Kidney tubule cell (primary cell): ENCODE measurements around the gene ANAPC16.
"Not testable (repeated sequence)": the region's sequence is repeated elsewhere in the genome, so short reads cannot be mapped to it uniquely, and the experiment has no call there.

Experiments used
- DNase-seq: peaks from one replicate; pipeline ENCODE4 v3.0.0-alpha.2; 2018; ENCODE audit warnings: low spot score

Gene ANAPC16

GRCh38 chr10:72215611-72216549, at the start of gene ANAPC16, which contains the start of gene ASCC1:
TSS of gene ANAPC16 (plus strand) at chr10:72216012. CDS start at chr10:72223915, 7,903 bp downstream.
TSS of gene ASCC1 (minus strand) at chr10:72216276. CDS start at chr10:72213298, 2,978 bp downstream.
- DNase-seq = peak; percentile 95

- no peak for DNase-seq
Observed at GRCh38 chr10:72167118-72167517, 48.7 kb upstream of the ANAPC16 start.

- DNase-seq = peak; percentile 88
Observed at GRCh38 chr10:72170263-72170662, 45.5 kb upstream of the ANAPC16 start.

GRCh38 chr10:72170733-72171132, 45.1 kb upstream of the ANAPC16 start:
- no peak for DNase-seq

- DNase-seq = peak; percentile 99
Observed at GRCh38 chr10:72171175-72171630, 44.6 kb upstream of the ANAPC16 start.

GRCh38 chr10:72173262-72173618, 42.6 kb upstream of the ANAPC16 start:
- peak; percentile 63 for DNase-seq

- peak; percentile 87 for DNase-seq
Observed at GRCh38 chr10:72173619-72174296, 42.1 kb upstream of the ANAPC16 start.

GRCh38 chr10:72174297-72174662, 41.5 kb upstream of the ANAPC16 start:
- no peak for DNase-seq

- peak; percentile 9 for DNase-seq
Observed at GRCh38 chr10:72175149-72175548, 40.7 kb upstream of the ANAPC16 start.

- DNase-seq = no peak
Observed at GRCh38 chr10:72176701-72177100, 39.1 kb upstream of the ANAPC16 start.

GRCh38 chr10:72177454-72177853, 38.4 kb upstream of the ANAPC16 start:
- no peak for DNase-seq

- DNase-seq = no peak
Observed at GRCh38 chr10:72184156-72184555, 31.7 kb upstream of the ANAPC16 start.

- DNase-seq = no peak
Observed at GRCh38 chr10:72186258-72186981, 29.4 kb upstream of the ANAPC16 start.

GRCh38 chr10:72186982-72187330, 28.9 kb upstream of the ANAPC16 start:
- DNase-seq = no peak

GRCh38 chr10:72194949-72195348, 20.9 kb upstream of the ANAPC16 start:
- DNase-seq = no peak

- DNase-seq = no peak
Observed at GRCh38 chr10:72200883-72201282, 14.9 kb upstream of the ANAPC16 start.

GRCh38 chr10:72201293-72201692, 14.5 kb upstream of the ANAPC16 start:
- DNase-seq = no peak

GRCh38 chr10:72204296-72204695, 11.5 kb upstream of the ANAPC16 start:
- DNase-seq = no peak

- DNase-seq = no peak
Observed at GRCh38 chr10:72204724-72205123, 11.1 kb upstream of the ANAPC16 start.

GRCh38 chr10:72206511-72207229, 9.1 kb upstream of the ANAPC16 start:
- no peak for DNase-seq

- DNase-seq = not testable (repeated sequence)
Observed at GRCh38 chr10:72208526-72208925, 7.3 kb upstream of the ANAPC16 start.

GRCh38 chr10:72211381-72211780, 4.4 kb upstream of the ANAPC16 start:
- not testable (repeated sequence) for DNase-seq
